ENCODE results near the gene SCO1. TPM values are rescaled to one million over a fixed set of nuclear protein-coding genes. Genes with fewer than 3 reads are reported as not detected.

Gene SCO1
- total and polyA plus RNA-seq, 8 donors: 8.0 to 61.1 (median 13.4) TPM

- H3K4me3 ChIP-seq: no peak overlapping the region
- H3K36me3 ChIP-seq: peaks cover 5 to 49% (median 44%) of the 10 kb centered on the region in 4 donors
- H3K27ac ChIP-seq: no peak overlapping the region
- H3K4me1 ChIP-seq: no peaks in the 10 kb centered on the region
- 78 to 93% (median 90%) methylated on average over 11 to 12 of the region's 12 CpGs for WGBS, 5 donors
- H3K9me3 ChIP-seq: no peaks in the 10 kb centered on the region
- intact Hi-C loops (cut with DNase I; ENCODE audit: low total_unique reads): no loop called here
- H3K27me3 ChIP-seq: no peaks in the 10 kb centered on the region
- TF ChIP-seq POLR2AphosphoS5 (IDR thresholded peaks at IDR 0.05) (no peak), EP300 (IDR thresholded peaks at IDR 0.05) (no peak)
- DNase-seq: no peak
These were observed 24.0 kb downstream of the SCO1 start for GRCh38 chr17:10673312-10673711.

GRCh38 chr17:10668775-10669174 is 28.6 kb downstream of the SCO1 start:
- intact Hi-C loops (cut with DNase I; ENCODE audit: low total_unique reads): no loop called here
- 51 to 70% (median 65%) methylated on average over 1 of the region's 1 CpG for WGBS, 5 donors
- H3K27ac ChIP-seq: no peak overlapping the region
- H3K4me3 ChIP-seq: no peak overlapping the region
- H3K36me3 ChIP-seq: peaks cover 0 to 5% (median 2%) of the 10 kb centered on the region in 4 donors
- TF ChIP-seq EP300 (IDR thresholded peaks at IDR 0.05) (no peak), CTCF (IDR thresholded peaks at IDR 0.05) (no peak), POLR2A (IDR thresholded peaks at IDR 0.05) (no peak), POLR2AphosphoS5 (IDR thresholded peaks at IDR 0.05) (no peak)
- DNase-seq: no peak
- H3K9me3 ChIP-seq: no peaks in the 10 kb centered on the region
- no peaks in the 10 kb centered on the region for H3K4me1 ChIP-seq
- no peaks in the 10 kb centered on the region for H3K27me3 ChIP-seq

- no peaks in the 10 kb centered on the region for H3K4me1 ChIP-seq
- 83 to 92% (median 89%) methylated on average over 5 of the region's 5 CpGs for WGBS, 5 donors
These were observed 30.4 kb downstream of the SCO1 start for GRCh38 chr17:10666906-10667305.

GRCh38 chr17:10664571-10664970 is 32.8 kb downstream of the SCO1 start:
- no peaks in the 10 kb centered on the region for H3K4me1 ChIP-seq
- intact Hi-C loops (cut with DNase I; ENCODE audit: low total_unique reads): no loop called here
- DNase-seq: no peak
- no peak overlapping the region for H3K4me3 ChIP-seq
- H3K9me3 ChIP-seq: no peaks in the 10 kb centered on the region
- TF ChIP-seq POLR2AphosphoS5 (IDR thresholded peaks at IDR 0.05) (no peak), CTCF (IDR thresholded peaks at IDR 0.05) (no peak), POLR2A (IDR thresholded peaks at IDR 0.05) (no peak), EP300 (IDR thresholded peaks at IDR 0.05) (no peak)
- H3K36me3 ChIP-seq: peaks cover 0 to 6% (median 3%) of the 10 kb centered on the region in 4 donors
- 90 to 95% (median 93%) methylated on average over 9 of the region's 9 CpGs for WGBS, 5 donors
- no peak overlapping the region for H3K27ac ChIP-seq
- H3K27me3 ChIP-seq: no peaks in the 10 kb centered on the region

More at GRCh38 chr17:10666906-10667305, 30.4 kb downstream of the SCO1 start:
- Histone ChIP-seq H3K27ac (no peak overlapping the region), H3K9me3 (no peaks in the 10 kb centered on the region), H3K27me3 (no peaks in the 10 kb centered on the region), H3K4me3 (no peak overlapping the region), H3K36me3 (no peaks in the 10 kb centered on the region)
- intact Hi-C loops (cut with DNase I; ENCODE audit: low total_unique reads): no loop called here
- no peak for DNase-seq
- no peak for TF ChIP-seq CTCF (IDR thresholded peaks at IDR 0.05)
- no peak for TF ChIP-seq POLR2AphosphoS5 (IDR thresholded peaks at IDR 0.05)
- no peak for TF ChIP-seq EP300 (IDR thresholded peaks at IDR 0.05)
- no peak for TF ChIP-seq POLR2A (IDR thresholded peaks at IDR 0.05)

- Histone ChIP-seq H3K9me3 (no peaks in the 10 kb centered on the region), H3K4me1 (no peaks in the 10 kb centered on the region), H3K36me3 (peaks cover 0 to 19% (median 10%) of the 10 kb centered on the region in 4 donors), H3K4me3 (no peak overlapping the region), H3K27me3 (no peaks in the 10 kb centered on the region), H3K27ac (no peak overlapping the region)
- DNase-seq: no peak
- 85 to 94% (median 90%) methylated on average over 6 of the region's 6 CpGs for WGBS, 5 donors
- intact Hi-C loops (cut with DNase I; ENCODE audit: low total_unique reads): no loop called here
- no peak for TF ChIP-seq POLR2AphosphoS5 (IDR thresholded peaks at IDR 0.05)
- no peak for TF ChIP-seq EP300 (IDR thresholded peaks at IDR 0.05)
- no peak for TF ChIP-seq CTCF (IDR thresholded peaks at IDR 0.05)
- no peak for TF ChIP-seq POLR2A (IDR thresholded peaks at IDR 0.05)
These were observed 34.1 kb downstream of the SCO1 start for GRCh38 chr17:10663231-10663630.

Data from stomach (tissue), 9 donors.